HS-5 (cell line): Measurements from ENCODE around the gene NRG3.

ENCODE experiments used
- DNase-seq: peaks from one replicate; pipeline ENCODE4 v3.0.0-alpha.2; 2012; ENCODE audit warnings: low read depth

The NRG3 gene

DNA sequence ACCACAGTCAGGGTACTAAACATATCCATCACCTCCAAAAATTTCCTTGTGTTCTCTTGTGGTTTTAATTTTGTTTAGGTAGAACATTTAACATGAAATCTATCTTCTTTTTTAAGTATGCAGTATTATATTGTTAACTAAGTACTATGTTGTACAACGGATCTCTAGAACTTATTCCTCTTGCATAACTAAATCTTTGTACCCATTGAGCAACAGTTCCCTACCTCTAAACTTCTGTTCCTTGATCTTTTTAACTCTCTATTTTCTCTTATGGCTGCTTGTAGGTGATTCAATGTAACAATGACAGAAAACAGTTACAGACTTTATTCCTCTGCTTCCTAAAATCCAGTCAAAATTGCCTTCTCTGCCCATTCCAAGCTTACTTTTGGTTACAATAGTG lies 9.9 kb downstream of the NRG3 start:
- DNase-seq, result no peak

DNA sequence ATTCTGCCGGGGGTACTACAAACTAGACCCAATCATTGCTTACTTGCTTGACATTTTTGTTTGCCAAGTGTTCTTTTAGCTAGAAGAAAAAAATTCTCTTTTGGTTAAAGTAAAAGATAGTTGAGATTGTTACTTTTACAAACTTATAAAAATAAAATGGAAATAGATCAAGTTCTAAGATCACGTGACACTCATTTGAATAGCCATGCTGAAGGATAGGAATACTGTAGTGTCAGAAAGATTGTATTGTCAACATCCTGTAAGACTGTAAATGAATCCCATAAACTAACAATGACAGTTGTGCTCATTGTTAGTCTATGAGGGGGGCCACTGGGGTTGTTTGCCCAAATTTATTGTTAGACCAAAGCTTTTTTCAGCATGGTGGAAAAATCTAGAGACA lies 10.5 kb downstream of the NRG3 start:
- no peak for DNase-seq

DNA sequence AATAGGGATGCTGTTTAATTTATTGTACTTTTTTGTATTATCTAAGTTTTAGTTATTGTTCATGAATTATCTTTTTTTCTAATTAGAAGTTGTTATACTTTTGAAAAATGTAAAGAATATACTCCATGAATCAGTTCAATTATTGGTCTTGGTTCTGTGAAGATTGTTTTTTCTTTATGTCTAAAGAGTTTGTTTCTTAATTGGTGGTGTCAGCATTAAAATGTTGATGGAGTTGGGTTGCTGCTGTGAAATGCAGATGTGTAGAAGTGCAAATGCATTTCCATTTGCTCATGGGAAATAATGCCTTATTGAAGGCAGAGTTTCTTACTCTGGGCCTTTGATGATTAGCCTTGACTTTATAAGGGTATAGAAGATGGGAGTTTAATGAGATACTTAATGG lies 11.9 kb downstream of the NRG3 start:
- DNase-seq, result no peak

DNA sequence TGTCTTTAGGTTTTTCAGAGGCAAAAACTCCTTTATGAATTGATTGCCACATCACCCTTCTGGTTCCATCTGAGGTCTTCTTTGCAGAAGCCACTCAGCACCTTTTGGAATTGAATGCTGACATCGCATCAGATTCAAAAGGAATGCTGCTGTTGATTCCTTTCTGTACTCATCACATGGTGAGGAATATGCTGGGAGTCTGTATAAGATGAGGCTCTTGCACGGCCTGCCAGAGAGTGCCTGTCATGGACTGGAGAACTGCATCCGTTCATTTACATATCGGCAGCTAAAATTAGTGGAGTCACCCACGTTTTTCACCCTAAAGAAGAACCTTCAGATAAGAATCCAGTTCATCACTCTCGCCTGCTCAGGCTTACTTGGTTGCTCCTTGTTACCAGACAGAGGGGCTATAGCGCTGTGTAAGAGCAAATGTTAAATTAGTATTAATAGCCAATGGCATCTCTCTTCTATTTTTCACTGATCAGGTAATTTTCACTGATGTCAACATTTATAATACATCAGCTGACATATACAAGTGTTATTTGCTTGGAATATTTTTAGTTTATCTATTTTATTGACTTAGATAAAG lies 14.3 kb downstream of the NRG3 start:
- DNase-seq, result no peak

DNA sequence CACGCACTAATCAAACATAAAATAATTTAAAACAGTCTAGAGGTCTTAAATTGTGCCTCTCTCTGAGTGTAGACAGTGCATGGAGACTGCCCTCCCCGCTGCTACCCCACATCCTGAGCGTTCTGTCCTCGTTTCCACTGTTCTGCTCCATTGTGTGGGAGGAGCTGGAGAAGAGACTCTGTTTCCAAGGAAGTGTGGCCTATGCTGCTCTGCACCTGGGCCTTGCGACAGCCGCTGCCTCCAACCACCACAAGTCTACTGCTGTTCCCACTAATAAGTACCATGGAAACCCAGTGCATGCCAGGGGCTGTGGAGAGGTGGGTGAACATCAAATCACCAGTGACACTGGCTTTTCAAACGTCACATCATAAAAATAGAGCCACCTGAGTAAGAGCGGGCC lies 19.6 kb downstream of the NRG3 start:
- no peak for DNase-seq

DNA sequence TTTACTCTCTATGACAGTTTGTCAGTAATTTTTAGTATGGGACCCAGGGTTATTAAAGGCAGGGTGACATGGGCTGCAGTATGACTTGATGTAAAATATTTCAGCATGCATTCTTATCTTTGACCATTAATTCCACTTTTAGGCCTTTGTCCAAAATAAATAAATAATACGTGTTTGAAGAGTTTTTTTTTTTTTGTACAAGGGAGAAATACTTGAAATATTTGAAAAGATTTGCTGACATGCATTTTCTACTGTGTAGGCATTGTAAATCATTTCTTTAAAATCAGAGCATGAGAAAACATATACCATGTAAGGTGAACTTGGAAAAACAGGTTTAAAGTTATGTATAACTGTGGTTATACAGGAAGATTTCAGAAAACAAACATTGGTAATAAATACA lies 23.5 kb downstream of the NRG3 start:
- no peak for DNase-seq

DNA sequence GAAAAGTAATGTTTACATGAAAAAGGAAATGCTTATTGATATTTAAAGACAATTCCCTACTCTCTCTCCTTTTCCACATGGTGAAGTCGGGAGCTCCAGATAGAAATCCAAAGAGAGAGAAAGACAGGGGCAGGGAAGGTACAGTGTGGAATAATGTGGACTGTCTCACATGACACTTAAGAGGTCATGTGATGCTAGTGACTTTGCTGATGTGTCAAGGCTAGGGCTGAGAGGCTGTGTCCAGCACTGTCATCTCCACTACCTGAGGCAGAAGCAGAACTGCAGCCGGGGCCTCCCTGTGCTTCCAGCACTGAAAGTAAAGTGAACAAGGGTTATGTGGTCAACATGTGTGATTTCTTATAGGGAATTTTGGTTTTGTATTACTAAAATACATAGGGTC lies 26.0 kb downstream of the NRG3 start:
- DNase-seq, result no peak

DNA sequence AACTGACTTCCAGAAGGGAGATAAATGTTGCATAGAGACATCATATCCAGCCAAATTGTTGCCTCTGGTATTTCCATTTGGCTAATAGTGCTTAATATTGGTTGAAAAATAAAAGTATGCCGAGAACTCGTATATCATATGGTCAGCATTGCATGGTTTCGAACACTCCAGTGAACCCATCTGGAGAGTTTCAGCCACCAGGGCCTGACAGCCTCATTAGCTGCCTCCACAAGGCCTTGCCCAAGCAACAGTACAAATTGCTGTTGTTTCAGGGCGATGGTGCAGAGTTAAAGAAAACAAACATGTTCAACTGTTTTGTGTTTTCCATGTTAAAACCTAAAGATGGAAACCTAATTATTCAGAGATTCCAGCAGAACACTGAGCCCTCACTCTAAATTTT lies 28.5 kb downstream of the NRG3 start:
- DNase-seq, result no peak

DNA sequence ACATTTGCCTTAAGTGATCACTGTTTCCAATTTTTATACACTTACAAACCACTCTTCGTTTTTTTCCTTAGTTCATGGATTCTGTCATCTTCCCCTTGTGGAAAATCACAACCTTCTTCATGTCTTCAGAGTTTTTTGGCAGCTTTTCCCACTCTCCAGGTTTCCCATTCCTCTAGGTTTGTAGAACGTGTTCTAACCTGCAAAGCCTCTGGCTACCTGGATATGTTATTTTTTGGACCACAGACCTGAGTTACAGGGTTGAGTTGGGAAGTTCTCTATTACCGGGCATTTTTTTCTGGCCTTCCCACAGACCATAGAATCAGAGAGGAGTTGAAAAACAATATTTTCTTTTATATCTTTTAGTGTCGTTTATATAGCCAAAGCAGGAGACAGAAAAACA lies 30.2 kb downstream of the NRG3 start:
- DNase-seq, result no peak

DNA sequence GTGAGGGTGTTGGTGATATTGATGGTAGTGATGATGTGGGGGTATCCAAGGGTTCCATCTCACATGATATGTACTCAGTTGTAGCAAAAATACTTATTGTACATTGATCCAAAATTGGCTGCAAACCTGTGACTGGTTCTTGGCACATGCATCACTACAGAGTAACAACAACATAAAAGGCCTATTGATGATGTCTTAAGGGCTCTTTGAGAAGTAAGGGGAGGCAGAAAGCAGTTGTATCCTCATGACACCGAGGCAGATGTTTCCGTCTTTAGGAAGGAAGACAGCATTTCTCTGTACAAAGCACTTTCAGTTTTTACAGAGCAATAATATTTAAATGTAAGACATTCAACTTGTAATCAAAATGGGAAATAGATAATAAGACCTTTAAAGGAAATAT lies 34.5 kb downstream of the NRG3 start:
- no peak for DNase-seq

DNA sequence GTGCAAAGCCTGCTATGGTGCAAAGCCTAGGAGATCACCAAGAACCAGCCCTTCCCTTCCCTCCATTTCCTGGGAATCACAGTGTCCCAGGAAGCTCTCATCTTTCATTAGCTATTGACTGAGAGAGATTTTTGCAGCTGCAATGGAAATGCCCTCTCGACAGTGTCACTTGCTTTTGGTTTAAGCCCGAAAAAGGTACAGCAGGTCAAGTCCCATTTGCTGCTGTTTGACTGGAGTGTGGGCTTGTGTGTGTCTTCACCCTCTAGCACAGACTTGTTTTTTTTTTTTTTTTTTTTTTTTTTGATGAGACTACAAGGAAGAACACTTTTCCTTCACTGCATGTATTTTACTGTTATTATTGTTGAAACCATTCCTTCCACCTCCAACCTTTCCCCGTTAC lies 36.3 kb downstream of the NRG3 start:
- no peak for DNase-seq

DNA sequence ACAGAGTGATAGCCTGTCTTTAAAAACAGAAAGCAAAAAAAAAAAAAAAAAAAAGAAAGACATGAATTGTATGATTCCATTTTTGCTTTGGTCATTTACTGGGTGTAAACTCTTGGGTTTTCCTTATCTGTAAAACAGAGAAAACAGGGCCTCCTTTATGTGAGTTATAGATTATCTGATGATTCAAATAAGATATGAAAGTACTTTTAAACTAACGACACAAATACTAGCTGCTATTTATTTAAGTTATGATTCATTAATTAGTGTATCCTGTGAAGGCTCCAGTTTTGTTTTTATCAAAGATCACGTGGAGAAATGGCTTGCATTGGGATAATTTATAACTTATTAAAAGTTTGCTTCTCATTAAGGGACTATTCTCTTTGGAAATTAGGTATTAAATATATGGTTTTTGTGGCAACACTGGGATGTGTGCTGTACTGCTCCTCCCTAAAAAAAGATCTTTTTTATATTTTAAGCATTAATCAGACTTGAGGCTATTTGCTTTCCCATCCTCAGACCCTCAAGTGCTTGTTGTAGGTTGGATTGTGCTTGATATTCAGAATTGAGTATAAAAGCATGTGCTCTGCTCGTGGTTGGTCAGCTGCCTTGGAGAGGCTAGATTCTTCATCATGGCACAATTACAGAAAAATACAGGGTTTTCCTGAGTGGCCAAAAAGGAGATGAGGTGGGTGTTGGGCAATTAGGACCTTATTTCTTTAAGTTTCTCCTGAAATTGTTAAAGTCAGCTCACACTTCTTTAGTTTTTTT lies 39.9 kb downstream of the NRG3 start:
- no peak for DNase-seq

DNA sequence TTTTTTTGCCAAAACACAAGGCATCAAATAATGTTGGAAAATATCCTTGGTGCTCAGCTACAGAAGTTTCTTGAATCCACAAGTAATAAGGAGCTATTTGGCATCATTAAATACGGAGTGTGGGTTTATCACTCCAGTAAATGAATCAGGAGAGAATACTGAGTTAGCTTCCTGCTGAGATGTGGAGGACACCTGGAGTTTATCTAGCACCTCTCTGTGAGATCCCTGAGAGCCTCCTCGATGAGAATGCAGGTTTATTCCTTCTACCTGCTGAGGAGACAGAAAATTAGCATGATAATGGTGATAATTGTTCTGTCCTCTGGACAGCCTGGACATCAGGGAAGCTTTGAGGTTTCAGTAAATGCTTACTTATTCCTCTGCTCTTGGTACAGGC lies 40.5 kb downstream of the NRG3 start:
- DNase-seq, result no peak

DNA sequence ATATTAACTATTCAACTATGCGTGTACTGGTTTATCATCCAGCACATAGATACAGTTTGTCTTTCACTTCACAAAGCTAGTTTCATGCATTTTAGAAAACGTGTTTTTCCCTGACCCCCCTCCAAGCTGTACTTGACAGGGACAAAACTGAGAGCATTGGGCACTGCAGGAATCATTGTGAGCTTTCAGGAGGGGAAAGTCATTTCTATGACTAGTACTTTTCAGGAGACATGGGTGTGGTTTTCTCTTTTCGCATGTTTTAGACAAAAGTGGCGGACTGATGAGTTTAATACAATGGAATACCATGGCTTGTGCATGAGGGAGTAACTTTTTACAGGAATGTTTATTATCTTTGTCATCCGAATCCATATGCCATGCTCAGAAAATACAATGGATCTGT lies 42.7 kb downstream of the NRG3 start:
- no peak for DNase-seq

DNA sequence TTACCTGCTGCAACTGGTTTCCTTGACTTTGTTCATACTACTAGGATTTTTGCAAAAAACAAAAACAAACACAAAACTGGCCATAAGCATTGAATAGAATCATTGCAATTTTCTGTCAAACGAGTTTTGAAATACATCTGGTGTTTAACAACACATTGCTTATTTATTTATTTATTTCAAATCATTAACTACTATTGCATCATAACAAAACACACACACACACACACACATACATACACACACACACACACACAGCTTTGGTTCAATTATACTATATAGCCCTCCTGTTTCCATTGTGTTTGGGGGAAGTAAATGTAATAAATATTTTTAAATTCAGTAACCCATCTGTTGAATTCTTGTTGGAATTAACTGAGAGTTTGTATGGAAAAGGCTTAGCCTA lies 43.8 kb downstream of the NRG3 start:
- no peak for DNase-seq

DNA sequence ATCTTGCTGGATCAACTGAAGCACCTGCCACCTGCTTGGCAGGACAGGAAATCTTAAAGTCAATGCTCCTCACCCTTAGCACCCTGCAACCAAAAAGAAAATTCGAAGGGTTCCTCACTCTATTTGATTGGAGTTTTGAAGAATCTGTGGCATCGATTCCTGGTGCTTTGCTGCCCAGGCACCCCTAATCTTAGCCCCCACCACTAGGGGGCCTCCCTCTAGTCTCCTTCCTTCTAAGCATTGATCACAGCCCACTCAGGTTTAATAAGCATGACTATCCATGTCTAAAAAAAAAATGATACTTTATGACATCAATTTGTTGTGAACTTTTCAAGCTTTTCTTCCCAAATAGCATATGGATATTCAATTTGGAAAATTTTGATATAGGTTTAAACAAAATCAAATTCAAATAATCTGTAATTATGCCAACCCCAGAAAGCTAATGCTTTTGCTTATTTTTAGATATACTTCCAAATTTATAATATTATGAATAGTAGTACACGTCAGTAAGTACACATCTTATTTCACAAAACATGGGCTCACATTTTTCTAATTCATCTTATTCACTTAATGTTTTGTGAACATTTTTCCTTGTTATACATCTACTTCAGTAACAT lies 45.3 kb downstream of the NRG3 start:
- no peak for DNase-seq

DNA sequence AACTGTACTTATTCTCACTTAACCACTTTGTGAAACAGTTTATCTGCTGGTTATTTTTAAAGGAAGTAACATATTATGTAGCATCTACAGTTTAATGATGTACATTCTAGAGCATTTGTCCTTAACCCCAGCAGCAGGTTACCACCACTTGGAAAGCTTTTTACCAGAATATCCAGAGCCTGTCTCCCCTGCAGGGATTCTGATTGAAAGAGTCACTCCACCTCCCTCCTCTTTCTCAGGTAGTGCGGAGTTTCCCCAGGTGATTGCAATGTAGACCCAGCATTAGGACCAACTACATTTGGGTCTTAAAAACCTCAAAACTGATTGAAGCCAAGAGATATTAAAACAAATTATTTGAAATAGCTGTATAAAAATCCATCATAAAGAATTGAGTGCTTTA lies 53.1 kb downstream of the NRG3 start:
- no peak for DNase-seq

DNA sequence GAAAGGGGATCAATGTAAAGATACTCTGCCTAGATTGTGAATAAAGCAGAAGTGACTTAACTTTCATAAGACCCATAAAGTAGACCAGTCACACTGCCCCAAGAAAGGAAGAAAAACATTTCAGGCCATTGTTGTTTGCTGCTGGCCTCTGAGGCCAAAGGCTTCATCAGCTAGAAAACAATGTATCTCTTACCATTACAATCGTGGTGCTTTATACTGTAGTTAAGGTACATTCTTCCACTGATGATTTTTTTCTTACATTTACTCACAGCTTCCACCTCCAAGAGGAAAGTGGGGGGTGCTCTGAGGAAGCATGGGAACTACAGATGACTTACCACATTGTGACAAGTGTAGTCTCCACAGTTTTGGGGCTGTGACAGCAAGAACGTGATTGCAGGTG lies 68.6 kb downstream of the NRG3 start:
- DNase-seq, result no peak

DNA sequence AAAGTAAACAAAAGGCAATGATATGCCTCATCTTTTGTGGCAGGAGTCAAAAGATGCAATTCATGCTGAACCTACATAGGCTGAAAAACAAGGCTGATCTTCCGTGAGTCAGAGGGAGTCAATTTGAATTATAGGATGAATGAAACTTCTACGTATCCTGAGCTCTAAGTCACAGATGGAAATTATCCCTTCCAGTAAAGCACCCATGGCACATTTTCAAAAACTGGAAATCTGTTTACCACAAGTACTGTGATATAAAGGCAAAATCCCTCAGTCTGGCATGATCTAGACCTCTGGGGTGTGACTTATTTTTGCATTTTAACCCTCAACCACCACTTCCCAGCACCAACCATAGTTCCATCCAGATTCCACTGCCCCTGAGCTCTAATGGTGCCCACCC lies 69.6 kb downstream of the NRG3 start:
- DNase-seq, result no peak

DNA sequence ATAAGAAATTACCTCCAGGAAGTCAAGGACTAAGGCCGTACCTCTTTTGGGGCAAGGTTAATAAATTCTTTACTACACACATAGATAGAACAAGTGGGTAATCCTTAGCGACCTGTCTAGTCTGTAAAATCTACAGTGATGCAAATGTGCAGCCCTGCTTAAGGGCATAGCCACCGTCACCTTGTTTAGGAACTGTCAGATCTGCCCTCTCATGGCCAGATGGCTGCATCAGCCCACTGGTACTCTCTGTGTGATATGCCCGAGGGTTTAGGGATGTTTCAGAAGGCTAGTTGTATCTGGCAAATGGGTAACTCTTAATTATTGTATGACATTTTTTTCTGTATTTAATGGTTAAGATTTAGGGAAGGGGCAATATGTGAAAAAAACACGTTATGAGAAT lies 74.3 kb downstream of the NRG3 start:
- DNase-seq, result no peak

DNA sequence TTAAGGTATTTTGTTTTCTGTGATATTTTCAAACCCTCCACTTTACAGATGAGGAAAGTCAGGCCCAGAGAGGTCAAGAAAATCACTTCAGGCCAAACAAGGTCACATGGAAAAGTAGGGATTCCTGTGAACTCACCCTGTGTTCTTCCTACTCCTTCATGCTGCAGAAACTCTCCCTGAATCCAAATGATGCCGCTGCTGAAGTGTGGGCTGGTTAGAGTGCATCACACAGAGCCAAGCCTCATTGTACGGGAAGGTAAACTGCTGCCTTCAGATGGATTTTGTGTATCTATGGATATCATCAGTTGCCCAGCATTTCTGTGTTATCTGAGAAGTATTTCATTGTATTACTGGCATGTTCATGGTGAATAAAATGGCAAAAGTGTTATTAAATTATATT lies 75.4 kb downstream of the NRG3 start:
- no peak for DNase-seq

DNA sequence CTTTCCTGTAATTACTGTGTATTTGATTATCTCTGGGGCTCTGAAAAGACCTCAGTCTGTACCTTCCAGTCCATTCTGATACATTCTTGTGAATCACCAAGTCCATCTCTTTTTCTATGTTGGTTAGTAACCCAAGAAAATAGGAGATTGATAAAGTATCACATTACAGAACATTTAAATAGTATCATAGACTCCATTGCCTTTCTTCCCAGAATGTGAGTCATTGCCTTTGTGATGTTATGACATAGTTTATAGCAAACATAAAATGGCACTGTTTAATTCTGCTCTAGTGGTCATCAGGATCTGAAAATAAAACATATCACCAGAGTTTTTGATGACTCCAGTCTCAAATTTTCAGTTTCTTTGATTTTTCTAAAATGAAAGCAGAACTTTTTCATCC lies 78.4 kb downstream of the NRG3 start:
- no peak for DNase-seq

DNA sequence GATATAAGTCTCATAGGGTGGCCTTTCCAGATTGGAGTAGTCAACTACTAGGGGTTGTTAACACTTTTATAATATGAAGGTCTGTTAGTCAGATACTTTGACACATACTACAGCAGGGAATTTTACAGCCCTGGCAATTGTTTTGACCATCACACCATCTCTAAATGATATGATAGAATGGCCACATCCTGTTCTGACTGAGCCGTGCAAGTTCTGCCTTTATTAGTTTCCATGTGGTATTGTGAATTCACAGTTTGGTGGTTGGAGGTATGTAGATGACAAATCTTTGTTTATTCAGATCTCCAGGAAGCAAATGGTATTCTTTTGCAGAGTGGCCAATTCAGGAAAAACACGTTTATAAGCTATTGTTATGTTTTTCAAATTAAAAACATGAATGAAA lies 83.0 kb downstream of the NRG3 start:
- DNase-seq, result peak; percentile 5

DNA sequence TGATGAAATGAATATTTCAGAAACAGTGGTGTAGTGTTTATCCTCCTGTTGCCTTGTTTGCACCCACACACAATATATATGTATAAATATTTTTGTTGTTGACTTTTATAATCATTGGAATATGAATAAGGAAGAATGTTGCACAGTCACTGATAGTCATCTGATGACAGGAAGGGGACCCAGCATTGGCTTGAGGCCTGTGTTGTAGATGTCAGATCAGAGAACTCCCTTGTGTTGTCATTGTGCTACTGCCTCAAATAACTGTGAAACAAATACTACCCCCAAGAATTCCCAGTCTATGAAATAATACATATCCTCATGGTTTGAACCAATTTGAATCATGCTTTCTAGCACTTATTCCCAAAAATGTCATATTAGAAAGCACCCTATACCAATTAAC lies 84.0 kb downstream of the NRG3 start:
- DNase-seq, result no peak
